ENCODE measurements around the gene CKS2.
"Not testable (repeated sequence)": the region's sequence is repeated elsewhere in the genome, so short reads cannot be mapped to it uniquely, and the experiment has no call there.

The CKS2 gene

GRCh38 chr9:89309608-89310474, 1.2 kb upstream of the CKS2 start:
- FAIRE-seq: peak; percentile 63
- DNase-seq (ENCODE audit: extremely low spot score, insufficient read length, low read depth): no peak

- FAIRE-seq (no peak), DNase-seq (ENCODE audit: extremely low spot score, insufficient read length, low read depth) (no peak)
Measured at GRCh38 chr9:89311346-89312221, 589 bp downstream of the CKS2 start.

- DNase-seq (ENCODE audit: extremely low spot score, insufficient read length, low read depth) (no peak), FAIRE-seq (peak; percentile 12)
Measured at GRCh38 chr9:89312222-89312571, 1.2 kb downstream of the CKS2 start.

- DNase-seq (ENCODE audit: extremely low spot score, insufficient read length, low read depth): no peak
- no peak for FAIRE-seq
Measured at GRCh38 chr9:89313842-89314241, 2.8 kb downstream of the CKS2 start.

GRCh38 chr9:89314955-89315354, 4.0 kb downstream of the CKS2 start:
- FAIRE-seq (no peak), DNase-seq (ENCODE audit: extremely low spot score, insufficient read length, low read depth) (no peak)

- no peak for DNase-seq (ENCODE audit: extremely low spot score, insufficient read length, low read depth)
- no peak for FAIRE-seq
Measured at GRCh38 chr9:89315482-89315881, 4.5 kb downstream of the CKS2 start.

GRCh38 chr9:89317282-89317681, 6.3 kb downstream of the CKS2 start:
- no peak for FAIRE-seq
- no peak for DNase-seq (ENCODE audit: extremely low spot score, insufficient read length, low read depth)

- FAIRE-seq: peak; percentile 94
- DNase-seq (ENCODE audit: extremely low spot score, insufficient read length, low read depth): peak; percentile 75
Measured at GRCh38 chr9:89318123-89319014, 7.4 kb downstream of the CKS2 start, which contains the start of gene SECISBP2. Gene SECISBP2, plus strand, starts transcription at chr9:89318500. Its CDS starts 77 bp downstream, at chr9:89318577.

- DNase-seq (ENCODE audit: extremely low spot score, insufficient read length, low read depth) (no peak), FAIRE-seq (peak; percentile 26)
Measured at GRCh38 chr9:89319015-89319905, 8.3 kb downstream of the CKS2 start.

- FAIRE-seq (no peak), DNase-seq (ENCODE audit: extremely low spot score, insufficient read length, low read depth) (no peak)
Measured at GRCh38 chr9:89323390-89323789, 12.4 kb downstream of the CKS2 start.

- DNase-seq (ENCODE audit: extremely low spot score, insufficient read length, low read depth): no peak
- FAIRE-seq: peak; percentile 35
Measured at GRCh38 chr9:89325733-89326132, 14.7 kb downstream of the CKS2 start.

- FAIRE-seq (no peak), DNase-seq (ENCODE audit: extremely low spot score, insufficient read length, low read depth) (no peak)
Measured at GRCh38 chr9:89328064-89328463, 17.1 kb downstream of the CKS2 start.

- FAIRE-seq: no peak
Measured at GRCh38 chr9:89329917-89330316, 18.9 kb downstream of the CKS2 start.

GRCh38 chr9:89330513-89330912, 19.5 kb downstream of the CKS2 start:
- no peak for DNase-seq (ENCODE audit: extremely low spot score, insufficient read length, low read depth)
- no peak for FAIRE-seq

More at GRCh38 chr9:89329917-89330316, 18.9 kb downstream of the CKS2 start:
- DNase-seq (ENCODE audit: extremely low spot score, insufficient read length, low read depth): no peak

GRCh38 chr9:89339807-89340206, 28.8 kb downstream of the CKS2 start:
- DNase-seq (ENCODE audit: extremely low spot score, insufficient read length, low read depth): no peak
- peak; percentile 76 for FAIRE-seq

GRCh38 chr9:89340332-89340731, 29.3 kb downstream of the CKS2 start:
- peak; percentile 68 for FAIRE-seq

GRCh38 chr9:89342213-89342612, 31.2 kb downstream of the CKS2 start:
- DNase-seq (ENCODE audit: extremely low spot score, insufficient read length, low read depth) (no peak), FAIRE-seq (no peak)

More at GRCh38 chr9:89340332-89340731, 29.3 kb downstream of the CKS2 start:
- DNase-seq (ENCODE audit: extremely low spot score, insufficient read length, low read depth): no peak

GRCh38 chr9:89342948-89343347, 32.0 kb downstream of the CKS2 start:
- FAIRE-seq (no peak), DNase-seq (ENCODE audit: extremely low spot score, insufficient read length, low read depth) (no peak)

- FAIRE-seq; DNase-seq (ENCODE audit: extremely low spot score, insufficient read length, low read depth): not testable (repeated sequence)
Measured at GRCh38 chr9:89343812-89344211, 32.8 kb downstream of the CKS2 start.

All from GM18507 (cell line).